GM12865 (cell line): ENCODE results near the gene ENO3.
A peak's percentile ranks its signal among the peaks of the same experiment; 100 is the strongest.
"Not testable (repeated sequence)": the region's sequence is repeated elsewhere in the genome, so short reads cannot be mapped to it uniquely, and the experiment has no call there.

Experiments
- DNase-seq: peaks from one replicate; pipeline ENCODE4 v3.0.0; 2010; ENCODE audit warnings: low read depth
- H3K4me3 ChIP-seq: 2 replicates; pipeline ENCODE4 v1.5.1; 2011; ENCODE audit warnings: mild to moderate bottlenecking, low read depth, low read length, control low read depth
- TF ChIP-seq, protein P1 (sequence below): IDR thresholded peaks from 2 replicates; pipeline ENCODE4 v1.5.1; 2011; ENCODE audit warnings: low read length, control low read depth, low read depth, inconsistent platforms; ENCODE audit not compliant: insufficient read depth; ENCODE audit errors: missing control alignments

The ENO3 gene

DNA sequence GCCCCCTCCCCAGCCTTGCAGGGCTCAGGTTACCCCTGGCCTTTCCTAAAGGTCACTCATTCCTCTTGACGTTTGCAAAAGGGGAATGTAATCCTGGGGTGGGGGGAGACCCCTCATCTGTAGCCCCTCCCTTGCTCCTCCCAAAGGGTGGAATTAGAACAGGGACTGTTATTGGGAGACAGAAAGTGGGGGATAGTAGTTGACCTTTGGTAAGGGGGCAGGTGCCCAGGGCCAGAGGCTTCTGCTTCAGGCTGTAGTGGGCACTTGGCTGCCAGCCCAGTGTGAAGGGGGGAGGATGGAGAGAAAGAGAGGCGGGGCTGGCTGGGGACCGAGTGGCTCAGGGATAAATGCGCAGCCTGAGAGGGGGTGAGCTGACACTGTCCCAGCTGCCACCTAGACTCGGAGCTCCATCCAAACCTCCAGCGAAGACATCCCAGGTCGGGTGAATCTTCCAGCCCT is at the start of gene ENO3:
TSS of gene ENO3 (plus strand) at position 374 of the 459 bp plus-strand sequence. CDS start 711 bp downstream, outside the sequence.
- TF ChIP-seq, protein P1, sequence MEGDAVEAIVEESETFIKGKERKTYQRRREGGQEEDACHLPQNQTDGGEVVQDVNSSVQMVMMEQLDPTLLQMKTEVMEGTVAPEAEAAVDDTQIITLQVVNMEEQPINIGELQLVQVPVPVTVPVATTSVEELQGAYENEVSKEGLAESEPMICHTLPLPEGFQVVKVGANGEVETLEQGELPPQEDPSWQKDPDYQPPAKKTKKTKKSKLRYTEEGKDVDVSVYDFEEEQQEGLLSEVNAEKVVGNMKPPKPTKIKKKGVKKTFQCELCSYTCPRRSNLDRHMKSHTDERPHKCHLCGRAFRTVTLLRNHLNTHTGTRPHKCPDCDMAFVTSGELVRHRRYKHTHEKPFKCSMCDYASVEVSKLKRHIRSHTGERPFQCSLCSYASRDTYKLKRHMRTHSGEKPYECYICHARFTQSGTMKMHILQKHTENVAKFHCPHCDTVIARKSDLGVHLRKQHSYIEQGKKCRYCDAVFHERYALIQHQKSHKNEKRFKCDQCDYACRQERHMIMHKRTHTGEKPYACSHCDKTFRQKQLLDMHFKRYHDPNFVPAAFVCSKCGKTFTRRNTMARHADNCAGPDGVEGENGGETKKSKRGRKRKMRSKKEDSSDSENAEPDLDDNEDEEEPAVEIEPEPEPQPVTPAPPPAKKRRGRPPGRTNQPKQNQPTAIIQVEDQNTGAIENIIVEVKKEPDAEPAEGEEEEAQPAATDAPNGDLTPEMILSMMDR: no peak
- DNase-seq: no peak
- peak within 1 kb of the TSS; percentile 81 for H3K4me3 ChIP-seq

DNA sequence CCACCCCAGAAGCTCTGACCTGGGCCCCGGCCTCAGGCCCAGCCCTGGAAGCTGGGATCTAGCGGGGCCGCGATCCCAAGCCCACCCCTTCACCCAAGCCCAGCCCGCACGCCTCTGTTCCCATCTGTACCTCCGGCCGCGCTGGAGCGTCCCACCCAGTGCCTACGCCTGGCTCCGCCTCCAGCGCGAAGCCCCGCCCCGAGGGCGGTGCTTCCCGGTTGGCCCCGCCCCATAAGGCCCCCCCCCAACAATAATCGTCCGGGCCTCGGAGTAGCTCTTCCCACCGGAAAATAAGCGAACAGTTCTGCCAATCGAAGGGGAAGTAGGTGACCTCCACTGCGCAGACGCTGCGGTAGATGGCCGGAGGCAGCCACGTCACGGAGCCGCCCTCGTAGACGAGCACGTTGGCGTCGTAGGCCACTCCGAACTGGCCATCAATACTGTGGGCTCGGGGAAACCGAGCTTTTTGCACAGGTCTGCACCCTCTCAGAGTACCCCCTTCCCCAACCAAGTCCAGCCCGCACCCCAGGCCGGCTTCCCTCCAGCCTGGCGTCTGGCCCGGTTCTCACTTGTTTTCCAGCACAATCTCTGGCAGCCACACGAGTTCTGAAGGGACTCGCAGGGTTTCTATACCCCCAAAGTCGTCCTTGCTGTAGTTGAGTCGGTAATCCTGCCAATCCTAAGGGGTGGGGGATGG is 49.1 kb upstream of the ENO3 start:
- TF ChIP-seq, protein P1: no peak
- DNase-seq: no peak
- no peak overlapping the region for H3K4me3 ChIP-seq

DNA sequence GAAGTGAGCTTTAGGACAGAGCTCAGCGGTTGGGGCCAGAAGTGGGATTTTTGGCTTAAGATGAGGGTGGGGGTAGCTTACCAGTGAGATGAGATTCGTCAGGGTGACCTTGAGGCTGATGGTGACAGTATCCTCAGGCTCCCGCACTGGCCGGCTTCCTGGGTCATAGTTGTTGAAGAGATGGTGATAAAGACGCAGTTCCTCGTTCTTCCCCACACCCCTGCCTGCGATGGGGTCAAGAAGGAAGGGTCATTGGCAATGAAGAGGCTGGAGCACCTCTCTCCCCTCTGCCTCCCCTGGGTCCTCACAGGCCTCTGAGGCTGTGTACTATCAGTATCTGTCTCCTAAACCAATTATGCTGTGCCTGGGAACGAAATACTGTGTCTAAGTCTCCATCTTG is 48.4 kb upstream of the ENO3 start:
- H3K4me3 ChIP-seq: no peak overlapping the region
- no peak for DNase-seq
- TF ChIP-seq, protein P1: no peak

DNA sequence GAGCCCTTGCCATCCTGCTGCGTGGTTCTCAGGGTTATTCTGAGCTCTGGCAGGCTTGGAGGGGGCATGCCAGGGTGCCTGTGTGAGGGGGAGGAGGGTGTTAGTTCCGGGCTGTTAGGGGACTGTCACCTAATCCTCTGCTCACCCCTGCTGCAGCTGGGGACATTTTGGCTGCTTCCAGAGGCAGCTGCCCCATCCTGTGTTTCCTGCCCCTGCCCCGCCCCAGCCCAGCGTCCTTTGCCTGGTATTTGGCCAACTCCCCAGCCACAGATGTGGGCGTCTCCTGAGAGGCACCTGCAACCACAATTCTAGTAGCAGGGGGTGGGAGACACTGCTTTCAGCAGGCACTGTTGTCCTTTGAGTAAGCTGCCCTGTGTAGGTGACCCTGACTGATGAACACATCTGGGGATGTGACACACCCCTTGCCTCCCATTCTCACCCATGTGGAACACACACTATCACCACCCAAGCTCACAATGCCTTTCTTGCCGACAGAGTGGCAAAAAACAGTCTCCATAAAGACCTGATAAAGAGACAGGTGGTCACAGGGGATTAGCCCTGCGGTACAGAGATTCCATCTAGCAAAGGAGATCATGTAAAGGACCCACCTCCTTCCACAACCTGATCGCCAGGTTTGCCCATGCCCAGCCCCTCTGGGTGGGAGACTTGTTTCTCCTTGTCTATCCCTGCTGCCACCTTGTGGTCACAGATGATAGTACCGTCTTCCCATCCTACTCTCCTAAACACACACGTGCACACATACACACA is 47.7 kb upstream of the ENO3 start, which contains the start of gene CHRNE:
TSS of gene CHRNE (minus strand) at position 48 of the 768 bp plus-strand sequence. CDS start at position 13, 35 bp downstream.
- TF ChIP-seq, protein P1: peak; percentile 80
- peak; percentile 87 for DNase-seq
- H3K4me3 ChIP-seq: no peak within 1 kb of the TSS

DNA sequence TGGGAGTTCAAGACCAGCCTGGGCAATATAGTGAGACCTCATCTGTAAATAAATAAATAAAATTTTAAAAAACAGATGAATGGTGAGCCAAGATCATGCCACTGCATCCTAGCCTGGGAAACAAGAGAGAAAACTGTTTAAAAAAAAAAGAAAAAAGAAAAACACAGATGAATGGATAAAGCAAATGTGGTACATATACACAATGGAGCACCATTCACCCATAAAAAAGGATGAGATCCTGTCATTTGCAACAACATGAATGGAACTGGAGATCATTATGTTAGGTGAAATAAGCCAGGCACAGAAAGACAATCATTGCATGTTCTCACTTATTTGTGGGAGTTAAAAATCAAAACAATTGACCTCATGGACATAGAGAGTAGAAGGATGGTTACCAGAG is 44.3 kb upstream of the ENO3 start:
- not testable (repeated sequence) for DNase-seq, H3K4me3 ChIP-seq

DNA sequence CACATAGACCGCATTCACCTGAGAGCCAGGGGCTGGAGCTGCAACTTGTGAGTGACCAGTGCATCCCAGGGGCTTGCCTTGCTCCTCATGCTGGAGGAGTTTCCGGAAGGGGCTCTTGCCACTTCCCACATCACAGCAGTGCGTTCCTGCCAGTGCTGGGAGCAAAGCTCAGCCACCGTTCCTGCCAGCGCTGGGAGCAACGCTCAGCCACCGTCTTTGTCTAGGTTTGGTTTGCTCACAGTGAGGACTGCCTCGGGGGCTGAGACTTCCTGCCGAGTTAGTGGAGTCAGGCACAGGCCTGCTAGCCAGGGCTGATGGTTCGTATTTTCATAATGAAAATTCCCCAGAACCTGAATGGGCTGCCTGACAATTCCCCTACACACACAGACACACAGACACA is 42.6 kb upstream of the ENO3 start:
- H3K4me3 ChIP-seq: no peak overlapping the region
- TF ChIP-seq, protein P1: no peak
- DNase-seq: no peak

DNA sequence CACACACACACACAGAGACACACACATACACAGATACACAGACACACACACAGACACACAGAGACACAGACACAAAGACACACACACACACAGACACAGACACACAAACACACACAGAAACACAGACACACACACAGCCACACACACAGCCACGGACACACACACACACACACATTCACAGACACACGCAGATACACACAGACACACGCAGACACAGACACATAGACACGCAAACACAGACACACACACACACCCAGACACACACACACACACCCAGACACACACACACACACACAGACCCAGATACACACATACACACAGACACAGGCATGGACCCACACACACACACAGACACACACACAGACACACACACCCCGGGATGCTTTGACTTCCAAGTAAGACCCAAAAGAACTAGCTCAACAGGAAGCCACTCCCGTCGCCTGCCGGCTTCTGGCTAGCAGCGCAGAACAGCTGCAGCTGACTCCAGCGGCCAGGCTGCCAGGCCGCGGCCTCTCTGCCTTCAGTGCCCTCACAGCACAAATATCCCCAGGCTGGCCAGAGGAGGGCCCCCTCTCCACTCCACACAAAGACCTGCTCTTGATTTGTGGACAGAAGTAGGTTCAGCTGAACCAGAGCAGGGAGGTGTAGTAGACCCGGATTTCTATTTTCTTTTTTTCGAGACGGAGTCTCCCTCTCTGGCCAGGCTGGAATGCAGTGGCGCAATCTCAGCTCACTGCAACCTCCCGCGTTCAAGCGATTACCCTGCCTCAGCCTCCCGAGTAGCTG is 42.0 kb upstream of the ENO3 start:
- no peak overlapping the region for H3K4me3 ChIP-seq
- DNase-seq: peak; percentile 92
- TF ChIP-seq, protein P1: peak; percentile 84
